Activated T-cell treated with anti-CD3 and anti-CD28 coated beads for 24 hours (primary cell): ENCODE measurements around the gene AHR.
A peak's percentile ranks its signal among the peaks of the same experiment; 100 is the strongest.

ENCODE experiments used
- DNase-seq: peaks from one replicate; pipeline ENCODE4 v3.0.0-alpha.2; 2020; ENCODE audit warnings: low read depth

The AHR gene

DNA sequence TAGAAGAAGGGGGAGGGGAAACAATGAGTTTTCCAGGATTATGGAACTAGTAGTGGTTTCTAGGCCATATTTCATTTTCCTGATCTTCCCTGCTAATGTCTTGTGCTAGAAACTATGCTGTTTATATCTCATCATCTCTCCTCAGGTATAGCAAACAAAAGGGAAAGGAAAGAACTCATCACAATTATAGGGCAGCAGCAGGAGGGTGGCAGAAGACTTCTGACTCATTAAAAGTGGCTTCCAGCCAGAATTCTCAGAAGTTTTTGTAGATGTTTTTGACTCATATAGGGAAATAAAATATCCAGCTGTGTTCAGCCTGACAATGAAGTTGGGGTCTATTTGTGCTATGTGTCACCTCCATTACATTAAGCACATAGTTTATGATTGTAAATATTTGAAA lies 6.5 kb downstream of the AHR start:
- peak; percentile 23 for DNase-seq

GRCh38 chr7:17305387-17306171 lies 7.1 kb downstream of the AHR start:
- DNase-seq, result no peak

DNA sequence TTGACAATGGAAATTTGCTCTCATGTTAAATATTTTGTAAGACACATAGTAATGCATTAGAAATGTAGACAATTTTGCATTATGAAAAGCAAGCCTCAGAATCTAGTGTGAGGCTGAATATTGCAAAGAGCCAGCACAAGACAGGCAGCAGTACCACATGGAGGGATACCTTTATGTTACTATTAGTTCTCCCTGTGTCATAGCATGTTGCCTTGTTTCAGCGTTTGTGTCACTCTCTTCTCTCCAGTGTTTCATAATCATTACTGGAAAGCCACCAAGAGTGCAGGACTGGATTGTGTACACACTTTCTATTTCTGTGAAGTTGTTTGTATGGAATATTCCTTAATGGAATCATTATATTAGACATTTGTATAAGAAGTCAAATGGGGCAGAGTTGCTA lies 8.5 kb downstream of the AHR start:
- no peak for DNase-seq

GRCh38 chr7:17307558-17307957 lies 9.1 kb downstream of the AHR start:
- no peak for DNase-seq

- DNase-seq, result no peak
Measured at GRCh38 chr7:17307969-17308648, 9.7 kb downstream of the AHR start.

GRCh38 chr7:17311194-17311593 lies 12.7 kb downstream of the AHR start:
- DNase-seq, result no peak

DNA sequence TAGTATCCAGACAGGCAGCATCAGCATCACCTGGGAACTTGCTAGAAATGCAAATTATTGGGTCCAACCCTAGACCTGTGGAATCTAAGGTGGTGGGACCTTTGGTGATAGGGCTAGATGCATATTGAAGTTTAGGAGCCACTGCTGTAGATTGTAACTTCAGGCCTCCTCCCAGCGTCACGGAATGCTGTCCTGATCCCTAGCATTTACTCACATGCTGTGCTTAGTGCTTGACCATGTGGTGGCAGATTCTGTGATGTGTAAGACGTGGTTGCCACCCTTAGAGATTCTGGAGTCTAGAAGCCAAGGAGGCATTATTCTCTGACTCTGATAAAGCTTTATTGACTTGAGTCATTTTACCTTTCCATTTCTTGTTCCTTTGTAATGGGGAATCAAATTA lies 13.5 kb downstream of the AHR start:
- no peak for DNase-seq

GRCh38 chr7:17312641-17313040 lies 14.2 kb downstream of the AHR start:
- no peak for DNase-seq

DNA sequence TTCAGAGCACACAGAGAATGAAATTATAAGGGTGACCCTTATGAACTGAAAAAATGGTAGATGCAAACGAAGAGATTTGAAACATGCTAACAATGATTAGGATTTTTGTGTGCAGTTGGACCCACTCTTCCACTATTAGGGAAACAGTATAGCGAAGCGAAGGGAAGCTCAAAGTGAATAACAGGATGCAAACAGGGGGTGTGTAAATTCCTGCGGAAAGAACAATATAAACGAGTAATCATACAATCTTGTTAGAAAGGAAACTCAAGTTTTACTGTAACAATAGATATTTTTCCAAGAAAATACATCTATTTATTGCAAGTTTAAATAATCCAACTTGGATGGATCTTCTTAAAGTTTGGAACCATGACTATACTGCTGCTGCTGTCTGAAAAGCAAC lies 14.7 kb downstream of the AHR start:
- no peak for DNase-seq

DNA sequence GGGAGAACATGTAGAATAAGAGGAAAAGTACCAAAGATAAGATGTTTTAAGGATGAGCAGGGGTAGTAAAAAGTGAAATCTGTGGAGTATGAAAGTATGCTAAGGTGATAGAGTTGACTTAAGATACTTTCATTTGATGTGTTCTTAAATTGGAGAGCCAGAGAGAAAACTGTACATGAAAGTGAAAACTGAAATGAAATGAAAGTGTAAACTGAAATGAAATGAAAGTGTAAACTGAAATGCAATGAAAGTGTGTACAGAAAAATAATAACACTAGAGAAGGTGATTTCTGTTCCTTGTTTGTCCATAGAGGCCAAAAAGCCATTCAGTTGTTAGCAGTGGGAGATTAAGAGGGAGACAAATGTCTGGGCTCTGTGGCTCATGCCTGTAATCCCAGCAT lies 17.5 kb downstream of the AHR start:
- no peak for DNase-seq

DNA sequence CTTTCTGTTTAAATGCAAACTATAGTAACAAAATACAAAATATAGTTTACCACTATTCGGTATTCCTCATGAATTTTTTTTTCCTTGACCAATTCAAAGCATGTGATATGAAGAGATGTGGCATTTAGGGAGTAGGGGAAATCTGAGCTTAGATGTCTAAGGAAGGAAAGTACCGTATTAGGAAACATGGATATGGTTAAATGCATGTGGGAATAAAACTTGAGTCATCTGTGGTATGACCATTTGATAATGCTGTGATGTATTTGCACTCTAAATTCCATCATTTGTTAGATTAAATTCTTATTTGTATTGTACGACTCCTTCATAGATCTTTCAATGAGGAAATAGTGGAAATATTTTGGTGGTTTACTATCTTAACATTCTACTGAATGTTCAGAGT lies 19.7 kb downstream of the AHR start:
- no peak for DNase-seq

DNA sequence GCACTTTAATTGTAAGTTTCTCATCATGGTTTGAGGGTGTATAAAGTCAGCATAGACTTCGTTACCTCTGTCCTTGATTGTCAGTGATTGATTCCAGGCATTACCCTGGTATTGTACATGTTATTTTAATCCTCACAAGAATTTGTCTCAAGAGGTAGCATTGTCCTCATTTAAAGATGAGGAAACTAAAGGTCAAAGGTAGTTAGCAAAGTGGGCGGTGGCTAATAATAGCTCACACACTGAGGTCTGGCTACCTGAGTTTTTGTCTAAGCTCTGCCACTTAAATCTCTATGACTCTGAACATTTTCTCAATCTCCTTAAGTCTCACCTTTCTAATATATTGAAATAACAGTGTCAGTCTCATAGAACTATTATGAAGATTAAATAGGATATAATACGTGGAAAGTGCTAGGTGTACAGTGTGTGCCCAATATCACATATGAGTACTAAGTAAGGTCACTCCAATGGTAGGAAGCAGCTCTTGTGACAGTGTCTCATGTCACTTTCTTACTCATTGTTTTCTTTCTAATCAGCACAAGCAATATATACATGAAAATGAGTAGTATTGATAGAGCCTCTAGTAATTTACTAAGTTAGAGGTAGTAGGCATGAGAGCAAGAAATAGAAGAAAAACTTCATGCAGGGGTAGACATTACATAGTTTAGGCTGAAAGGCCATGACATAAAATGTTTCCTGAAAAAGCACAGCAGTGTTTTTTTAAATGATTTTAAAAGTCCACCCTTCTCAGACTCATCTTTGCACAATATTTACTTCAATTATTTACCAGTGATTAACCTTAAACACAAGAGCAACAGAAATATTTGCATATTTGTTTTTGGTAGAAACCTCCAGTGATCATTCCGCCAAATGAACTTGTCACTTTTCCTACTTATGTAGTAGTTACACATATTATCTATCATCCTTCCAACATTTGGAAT lies 21.0 kb downstream of the AHR start:
- DNase-seq, result no peak

GRCh38 chr7:17320102-17320497 lies 21.6 kb downstream of the AHR start:
- no peak for DNase-seq

DNA sequence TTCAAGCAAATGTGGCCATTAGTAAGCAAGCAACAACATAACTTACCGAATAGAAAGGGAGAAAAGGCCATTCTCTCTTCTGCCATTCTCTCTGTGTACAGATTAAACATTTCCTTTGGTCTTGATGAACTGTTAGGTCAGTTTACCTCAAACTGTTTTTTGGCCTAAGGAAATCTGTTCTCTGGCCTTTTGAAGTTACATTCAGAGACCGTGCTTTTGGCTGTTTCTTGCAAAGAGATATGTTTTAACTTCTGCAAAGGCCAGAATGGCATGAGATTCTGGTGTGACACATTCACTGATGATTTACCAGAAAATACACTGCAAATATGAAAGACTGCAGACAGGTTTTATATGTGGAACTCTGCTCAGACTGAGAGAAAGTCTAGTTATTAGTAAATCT lies 22.2 kb downstream of the AHR start:
- no peak for DNase-seq

DNA sequence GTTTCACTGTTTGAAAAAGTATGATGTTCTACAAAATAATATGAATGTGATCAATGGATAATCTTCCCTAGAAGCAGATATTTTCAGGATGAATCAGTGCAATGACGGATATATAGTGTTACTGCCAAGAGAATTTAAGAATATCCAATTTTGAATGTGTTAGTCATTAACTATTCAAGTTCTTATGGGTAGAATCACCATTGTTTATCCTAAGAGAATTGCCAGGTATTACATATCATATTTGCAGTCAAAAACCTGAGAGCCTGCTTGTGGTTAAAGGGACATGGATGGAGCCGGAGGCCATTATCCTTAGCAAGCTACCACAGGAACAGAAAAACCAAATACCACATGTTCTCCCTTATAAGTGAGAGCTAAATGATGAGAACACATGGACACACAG lies 26.9 kb downstream of the AHR start:
- DNase-seq, result no peak

DNA sequence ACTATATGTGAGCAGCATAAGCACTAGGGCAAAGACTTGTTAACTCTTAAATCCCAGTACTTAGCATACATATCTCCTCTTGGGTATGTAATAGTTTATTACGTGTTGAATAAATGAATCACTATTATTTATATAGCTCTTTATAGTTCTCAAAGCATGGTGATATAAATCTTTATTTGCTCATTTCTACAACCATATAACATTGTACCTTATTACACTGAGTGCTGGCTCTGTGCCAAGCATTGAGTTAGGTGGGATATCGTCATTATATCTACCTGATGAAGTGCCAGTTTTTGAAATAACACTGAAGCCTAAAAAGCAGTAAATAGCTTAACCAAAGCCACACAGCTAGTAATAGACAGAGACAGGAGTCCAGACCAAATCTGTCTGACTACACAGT lies 27.9 kb downstream of the AHR start:
- no peak for DNase-seq

DNA sequence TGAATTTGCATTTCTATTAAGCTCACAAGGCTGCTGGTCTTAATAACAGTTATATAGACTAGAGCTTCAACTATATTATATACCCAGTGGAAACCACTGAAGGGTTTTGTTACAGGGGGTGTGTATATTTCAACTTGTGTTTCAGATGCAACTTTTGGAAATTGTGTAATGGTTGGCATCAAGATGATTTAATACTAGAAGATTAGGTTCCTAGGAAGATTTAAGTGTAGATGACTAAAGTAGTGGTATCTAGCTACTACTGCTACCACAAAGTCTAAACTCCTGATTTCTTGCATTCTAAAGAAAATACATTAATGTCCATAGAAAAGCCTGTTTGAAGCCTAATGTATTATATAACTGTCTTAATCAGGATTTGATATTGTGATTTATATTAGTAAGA lies 30.2 kb downstream of the AHR start:
- DNase-seq, result no peak

- no peak for DNase-seq
Measured at GRCh38 chr7:17329440-17329839, 31.0 kb downstream of the AHR start.

DNA sequence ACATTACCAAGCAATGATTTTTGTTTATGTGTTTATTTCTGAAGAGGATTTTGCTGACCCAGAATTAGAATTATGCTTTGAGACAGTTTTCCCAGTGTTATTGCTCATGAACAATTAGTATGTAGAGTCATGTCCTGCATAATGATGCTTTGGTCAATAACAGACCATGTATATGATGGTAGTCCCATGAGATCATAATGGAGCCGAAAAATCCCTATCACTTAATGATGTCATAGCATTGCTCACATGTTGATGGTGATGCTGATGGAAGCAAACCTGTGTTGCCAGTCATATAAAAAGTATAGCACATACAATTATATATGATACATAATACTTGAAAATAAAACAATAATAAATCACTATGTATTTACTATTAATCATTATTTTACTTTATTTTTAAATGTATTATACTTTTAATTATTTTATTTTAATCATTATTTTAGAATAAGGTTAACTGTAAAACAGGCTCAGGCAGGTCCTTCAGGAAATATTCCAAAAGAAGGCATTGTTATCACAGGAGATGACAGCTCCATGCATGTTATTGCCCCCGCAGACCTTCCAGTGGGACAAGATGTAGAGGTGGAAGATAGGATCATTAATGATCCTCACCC lies 33.5 kb downstream of the AHR start:
- no peak for DNase-seq

DNA sequence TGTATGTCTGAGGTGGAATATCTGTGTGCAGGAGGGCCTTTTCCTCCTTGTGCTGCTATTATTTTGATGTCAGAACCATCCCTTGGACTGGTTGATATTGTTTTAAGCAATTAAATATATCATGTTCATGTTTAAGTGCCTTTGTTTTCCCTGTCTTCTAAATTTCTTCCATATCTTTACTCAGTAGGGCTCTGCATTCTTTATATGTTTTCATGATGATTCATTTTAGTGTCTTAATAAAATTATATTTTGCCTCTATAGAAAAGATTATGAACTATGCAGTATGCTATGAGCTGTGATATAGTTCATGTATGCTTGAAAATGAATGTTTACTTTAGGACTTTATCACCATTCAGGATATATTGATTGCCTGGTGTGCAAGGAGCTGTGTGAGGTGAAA lies 34.8 kb downstream of the AHR start:
- no peak for DNase-seq

GRCh38 chr7:17336168-17336567 lies 37.7 kb downstream of the AHR start:
- no peak for DNase-seq

DNA sequence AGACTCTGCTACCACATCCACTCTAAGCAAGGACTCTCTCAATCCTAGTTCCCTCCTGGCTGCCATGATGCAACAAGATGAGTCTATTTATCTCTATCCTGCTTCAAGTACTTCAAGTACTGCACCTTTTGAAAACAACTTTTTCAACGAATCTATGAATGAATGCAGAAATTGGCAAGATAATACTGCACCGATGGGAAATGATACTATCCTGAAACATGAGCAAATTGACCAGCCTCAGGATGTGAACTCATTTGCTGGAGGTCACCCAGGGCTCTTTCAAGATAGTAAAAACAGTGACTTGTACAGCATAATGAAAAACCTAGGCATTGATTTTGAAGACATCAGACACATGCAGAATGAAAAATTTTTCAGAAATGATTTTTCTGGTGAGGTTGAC lies 40.7 kb downstream of the AHR start:
- no peak for DNase-seq
